Ramos (cell line): ENCODE results near the gene CCDC88B.
"Not testable (repeated sequence)": the region's sequence is repeated elsewhere in the genome, so short reads cannot be mapped to it uniquely, and the experiment has no call there.

ENCODE experiments used
- in situ Hi-C: fragments of 300-500 bp; cut with MboI; formaldehyde crosslinking; loops from one replicate; pipeline ENCODE4 v1.14.3; 2022; ENCODE audit warnings: low sequenced_read_pairs; ENCODE audit not compliant: unreplicated experiment

Gene CCDC88B

DNA sequence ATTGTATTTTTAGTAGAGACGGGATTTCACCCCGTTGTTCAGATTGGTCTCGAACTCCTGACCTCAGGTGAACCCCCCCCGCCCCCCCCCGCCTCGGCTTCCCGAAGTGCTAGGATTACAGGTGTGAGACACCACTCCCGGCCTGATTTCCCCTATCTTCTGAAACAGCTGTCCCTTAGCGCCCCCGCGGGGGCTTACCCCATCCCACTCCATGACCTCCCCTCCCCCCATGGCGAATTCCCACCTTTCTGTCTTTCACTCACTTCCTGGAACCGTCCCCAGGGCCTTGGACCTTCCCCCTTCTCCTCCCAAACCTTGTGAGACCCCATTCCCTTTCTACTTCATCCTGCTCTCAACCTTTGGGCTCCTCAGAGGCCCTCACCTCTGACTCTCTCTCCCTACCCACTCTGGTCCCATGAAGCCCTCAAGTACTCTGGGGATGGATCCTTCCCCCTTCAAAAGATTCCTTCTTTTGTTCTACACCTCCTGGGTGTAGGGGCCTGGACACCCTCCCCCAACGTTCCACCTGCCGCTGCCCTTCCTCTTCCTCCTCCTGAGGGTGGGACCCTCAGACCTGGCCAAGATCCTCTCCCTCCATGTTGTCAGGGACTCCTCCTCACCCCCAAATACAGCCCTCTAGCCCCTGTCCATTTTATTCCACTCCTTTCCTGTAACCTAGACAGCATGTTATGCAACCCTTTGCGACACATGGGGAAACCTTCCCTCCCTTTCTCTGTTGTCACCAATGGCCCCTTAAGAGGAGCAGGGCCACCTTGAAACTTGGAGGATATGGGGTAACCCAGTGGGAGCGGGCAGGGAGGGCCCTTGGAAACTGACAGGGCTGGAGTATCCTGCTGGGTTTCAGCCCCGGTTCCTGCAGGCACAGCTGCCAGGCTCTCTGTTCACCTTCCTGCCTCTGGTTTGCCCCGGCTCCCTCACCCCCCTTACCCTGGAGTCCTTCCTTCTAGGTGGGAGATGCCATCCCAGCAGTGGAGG is 20.9 kb upstream of the CCDC88B start:
- in situ Hi-C loops, result no loop called here

DNA sequence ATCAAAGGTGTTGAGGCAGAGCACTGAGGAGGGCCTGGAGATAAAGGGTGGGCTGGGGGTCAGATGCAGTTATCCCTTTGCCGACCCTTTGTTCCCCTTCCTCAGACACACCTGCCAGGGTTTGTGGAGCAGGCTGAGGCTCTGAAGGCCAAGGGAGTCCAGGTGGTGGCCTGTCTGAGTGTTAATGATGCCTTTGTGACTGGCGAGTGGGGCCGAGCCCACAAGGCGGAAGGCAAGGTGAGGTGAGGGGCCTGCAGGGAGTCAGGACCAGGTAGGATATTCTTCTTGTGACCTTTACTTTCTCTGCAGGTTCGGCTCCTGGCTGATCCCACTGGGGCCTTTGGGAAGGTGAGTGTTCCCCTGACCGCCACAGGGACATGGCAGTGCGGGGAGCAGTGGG is 19.4 kb upstream of the CCDC88B start:
- in situ Hi-C loops, result no loop called here

DNA sequence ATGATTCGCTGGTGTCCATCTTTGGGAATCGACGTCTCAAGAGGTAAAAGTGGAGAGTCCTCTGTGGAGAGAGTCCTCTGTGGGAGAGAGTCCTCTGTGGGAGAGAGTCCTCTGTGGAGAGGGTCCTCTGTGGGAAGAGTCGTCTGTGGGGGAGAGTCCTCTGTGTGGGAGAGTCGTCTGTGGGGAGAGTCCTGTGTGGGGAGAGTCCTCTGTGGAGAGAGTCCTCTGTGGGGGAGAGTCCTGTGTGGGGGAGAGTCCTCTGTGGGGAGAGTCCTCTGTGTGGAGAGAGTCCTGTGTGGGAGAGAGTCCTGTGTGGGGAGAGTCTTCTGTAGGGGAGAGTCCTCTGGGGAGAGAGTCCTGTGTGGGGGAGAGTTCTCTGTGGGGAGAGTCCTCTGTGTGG is 19.0 kb upstream of the CCDC88B start:
- in situ Hi-C loops, result no loop called here

DNA sequence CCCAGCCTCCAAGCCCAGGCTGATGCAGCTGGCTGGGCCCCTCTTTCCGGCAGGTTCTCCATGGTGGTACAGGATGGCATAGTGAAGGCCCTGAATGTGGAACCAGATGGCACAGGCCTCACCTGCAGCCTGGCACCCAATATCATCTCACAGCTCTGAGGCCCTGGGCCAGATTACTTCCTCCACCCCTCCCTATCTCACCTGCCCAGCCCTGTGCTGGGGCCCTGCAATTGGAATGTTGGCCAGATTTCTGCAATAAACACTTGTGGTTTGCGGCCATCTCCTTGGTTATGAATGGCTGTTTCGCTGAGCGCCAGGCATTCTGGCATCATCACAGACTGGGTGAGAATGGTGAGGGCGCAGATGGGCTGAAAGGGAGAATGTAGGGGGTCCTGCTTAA is 18.5 kb upstream of the CCDC88B start:
- in situ Hi-C loops, result no loop called here

DNA sequence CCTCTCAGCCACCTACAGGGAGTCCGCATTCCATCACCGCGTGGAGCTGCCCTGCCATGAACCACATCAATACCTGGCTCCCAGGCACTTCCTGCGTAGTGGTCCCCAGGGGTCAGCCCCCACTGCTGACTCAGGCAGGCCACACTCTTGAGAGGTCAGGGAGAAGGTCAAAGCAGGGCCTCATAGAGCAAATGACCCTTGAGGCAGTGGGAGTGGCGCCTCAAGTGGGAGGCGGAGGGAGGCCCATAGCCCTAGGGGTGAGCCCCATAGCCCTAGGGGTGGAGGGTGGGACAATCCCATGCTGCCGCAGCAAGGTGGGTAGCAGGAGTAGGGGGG is 17.1 kb upstream of the CCDC88B start:
- in situ Hi-C loops, result no loop called here

DNA sequence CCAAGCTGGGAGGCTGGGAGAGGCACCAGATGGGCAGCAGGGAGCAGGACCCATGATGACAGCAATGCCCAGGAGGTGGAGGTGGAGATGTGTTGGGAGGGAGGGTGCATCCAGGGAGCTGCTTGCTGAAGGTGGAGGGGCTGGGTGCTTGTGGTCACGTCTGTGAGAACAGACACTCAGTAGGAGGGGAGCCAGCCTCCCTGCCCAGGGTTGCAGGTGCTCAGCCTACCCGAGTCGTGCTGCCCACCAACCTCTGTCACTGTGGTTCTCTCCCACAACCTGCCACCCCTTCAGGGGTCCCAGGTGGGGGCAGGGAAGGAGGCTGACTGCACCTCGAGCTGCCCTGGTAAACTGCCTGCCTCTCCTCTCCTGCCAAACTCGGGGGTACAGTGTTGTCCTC is 16.6 kb upstream of the CCDC88B start:
- in situ Hi-C loops, result no loop called here

DNA sequence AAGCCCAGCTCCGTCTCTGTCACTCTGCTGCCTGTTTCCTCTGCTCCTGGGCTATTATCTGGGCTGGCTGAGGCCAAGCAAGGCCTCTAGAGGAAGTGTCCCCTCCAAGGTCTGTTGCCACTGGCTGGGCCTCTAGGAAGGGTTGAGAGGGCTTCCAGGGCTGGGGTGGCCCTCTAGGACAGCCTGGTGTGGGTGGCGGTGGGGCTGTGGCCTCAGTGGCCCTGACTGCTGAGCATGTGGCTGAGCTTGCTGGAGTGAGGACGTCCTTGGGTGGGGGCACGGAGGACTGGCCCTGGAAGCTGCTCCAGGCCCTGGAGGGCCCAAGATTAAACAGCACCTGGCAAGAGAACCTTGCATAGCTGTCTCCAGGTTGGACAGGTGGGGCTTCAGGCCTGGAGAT is 16.0 kb upstream of the CCDC88B start:
- in situ Hi-C loops, result not testable (repeated sequence)

DNA sequence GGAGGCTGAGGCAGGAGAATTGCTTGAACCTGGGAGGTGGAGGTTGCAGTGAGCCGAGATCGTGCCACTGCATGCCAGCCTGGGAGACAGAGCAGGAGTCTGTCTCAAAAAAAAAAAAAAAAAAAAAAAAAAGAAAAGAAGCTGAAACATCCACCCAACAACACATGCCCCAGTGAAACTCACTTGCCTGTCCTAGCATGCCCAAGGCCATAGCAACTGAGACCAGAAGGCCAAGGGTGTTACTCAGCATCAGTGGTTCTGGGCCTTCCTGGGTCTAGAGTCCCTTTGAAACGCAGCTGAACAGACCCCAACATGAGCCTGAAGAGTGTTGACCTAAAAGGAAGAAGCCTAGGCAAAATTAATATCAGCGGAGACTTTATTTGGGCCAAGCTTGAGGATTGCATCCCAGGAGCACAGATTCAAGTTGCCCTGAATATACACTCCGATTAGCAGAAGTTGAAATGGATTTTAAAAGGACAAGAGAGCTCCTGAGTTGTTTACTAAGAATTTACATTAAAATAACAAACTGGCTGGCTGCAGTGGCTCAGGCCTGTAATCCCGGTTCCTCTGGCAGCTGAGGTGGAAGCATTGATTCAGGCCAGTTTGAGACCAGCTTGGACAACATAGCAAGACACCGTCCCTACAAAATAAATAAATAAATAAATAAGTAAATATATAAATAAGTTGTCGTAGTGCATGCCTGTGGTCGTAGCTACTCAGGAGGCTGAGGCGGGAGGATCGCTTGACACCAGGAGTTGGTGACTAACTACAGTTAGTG is 15.1 kb upstream of the CCDC88B start:
- in situ Hi-C loops, result no loop called here

DNA sequence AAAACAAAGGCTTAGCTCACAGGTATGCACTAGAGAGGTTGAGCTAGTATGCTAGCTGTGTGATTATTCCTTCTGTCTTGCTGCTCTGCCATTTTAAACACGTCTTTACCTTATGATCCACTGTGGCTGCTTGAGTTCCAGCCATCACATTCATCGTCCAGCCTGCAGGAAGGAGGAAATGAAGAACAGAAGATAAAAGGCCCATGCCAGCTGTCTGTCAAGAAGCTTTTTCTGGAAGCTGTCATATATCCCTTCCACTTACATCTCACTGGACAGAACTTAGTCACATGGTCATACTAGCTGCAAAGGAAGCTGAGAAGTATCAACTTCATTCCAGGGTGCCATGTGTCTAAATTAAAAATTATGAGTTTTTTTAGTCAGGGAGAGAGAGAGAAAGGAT is 12.6 kb upstream of the CCDC88B start:
- in situ Hi-C loops, result no loop called here

DNA sequence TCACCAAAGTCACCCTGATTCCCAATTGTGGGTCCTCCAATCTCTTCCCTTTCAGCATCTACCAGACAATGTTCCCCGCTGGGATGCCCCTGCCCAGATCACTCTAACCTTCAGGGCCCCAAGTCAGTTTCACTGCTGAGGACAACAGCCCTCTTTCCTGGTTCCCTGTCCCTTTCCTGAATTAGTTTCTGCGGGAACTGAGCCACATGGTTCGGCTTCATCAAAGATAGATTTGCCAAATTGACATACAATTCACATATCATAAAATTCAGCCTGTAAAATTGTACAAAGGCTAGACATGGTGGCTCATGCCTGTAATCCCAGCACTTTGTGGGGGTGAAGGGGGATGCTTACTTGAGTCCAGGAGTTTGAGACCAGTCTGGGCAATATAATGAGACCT is 12.0 kb upstream of the CCDC88B start:
- in situ Hi-C loops, result no loop called here

DNA sequence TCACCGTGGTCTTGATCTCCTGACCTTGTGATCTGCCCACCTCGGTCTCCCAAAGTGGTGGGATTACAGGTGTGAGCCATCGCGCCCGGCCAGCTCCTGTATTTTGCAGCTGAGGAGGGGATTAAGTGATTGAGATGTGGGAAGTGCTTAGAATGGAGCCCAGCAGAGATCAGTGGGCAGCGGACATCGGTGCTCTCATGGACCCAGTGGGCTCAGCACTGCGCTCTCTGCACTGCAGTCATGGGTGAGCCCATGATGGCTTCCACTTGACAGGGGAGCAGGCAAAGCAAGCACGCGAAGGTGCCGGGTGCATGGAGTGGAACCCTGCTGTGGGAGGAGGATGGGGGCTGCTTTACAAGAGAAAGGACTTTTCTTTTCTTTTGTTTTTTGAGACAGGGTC is 9.1 kb upstream of the CCDC88B start:
- in situ Hi-C loops, result no loop called here

DNA sequence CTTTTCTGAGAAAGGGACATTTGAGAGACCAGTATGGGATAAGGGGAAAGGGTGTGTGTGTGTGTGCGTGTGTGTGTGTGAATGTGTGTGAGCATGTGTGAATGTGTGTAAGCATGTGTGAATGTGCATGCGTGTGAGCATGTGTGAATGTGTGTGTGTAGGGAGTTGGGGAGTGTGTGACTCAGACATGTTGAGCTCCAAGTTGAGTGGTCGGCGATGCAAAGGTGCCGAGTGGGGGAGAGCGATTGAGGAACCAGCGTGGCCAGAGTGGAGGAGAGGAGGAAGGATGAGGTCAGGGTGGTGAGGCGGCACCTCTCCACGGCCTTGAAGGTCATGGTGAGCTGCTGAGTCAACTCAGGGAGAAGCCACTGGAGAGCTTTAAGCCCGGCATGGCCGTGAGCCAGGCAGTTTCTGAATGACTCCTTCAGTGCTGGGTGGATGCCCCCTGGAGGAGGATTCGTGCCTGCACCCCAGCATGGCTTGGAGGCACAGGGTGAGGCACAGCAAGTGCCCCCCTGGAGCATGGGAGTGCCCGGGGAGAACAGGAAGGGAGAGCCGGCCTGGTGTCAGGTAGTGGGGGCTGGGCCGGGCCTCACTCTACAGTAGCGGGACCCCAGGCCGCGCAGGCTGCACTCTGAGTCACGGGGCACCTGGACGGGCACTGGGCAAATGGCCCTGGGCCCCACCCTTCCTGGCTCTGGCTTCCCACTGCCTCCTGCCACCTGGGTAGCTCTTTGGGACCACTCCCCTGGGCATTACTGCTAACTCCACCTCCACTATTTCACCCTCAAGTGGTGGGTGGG is 8.2 kb upstream of the CCDC88B start:
- in situ Hi-C loops, result no loop called here

DNA sequence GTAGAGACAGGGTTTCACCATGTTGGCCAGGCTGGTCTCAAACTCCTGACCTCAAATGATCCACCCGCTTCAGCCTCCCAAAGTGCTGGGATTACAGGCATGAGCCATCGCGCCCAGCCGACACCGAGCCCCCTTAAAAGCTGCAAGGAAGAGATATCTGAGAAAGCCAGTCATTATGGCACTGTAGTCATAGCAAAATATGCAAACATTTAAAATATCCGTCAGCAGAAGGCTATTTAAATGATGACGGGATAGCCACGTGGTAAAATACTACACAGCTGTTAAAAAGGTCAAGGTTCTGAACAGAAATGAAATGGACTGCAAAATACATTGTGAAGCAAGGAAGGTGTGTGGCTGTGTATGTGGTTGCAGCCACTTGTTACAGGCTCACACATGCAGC is 6.4 kb upstream of the CCDC88B start:
- in situ Hi-C loops, result no loop called here

DNA sequence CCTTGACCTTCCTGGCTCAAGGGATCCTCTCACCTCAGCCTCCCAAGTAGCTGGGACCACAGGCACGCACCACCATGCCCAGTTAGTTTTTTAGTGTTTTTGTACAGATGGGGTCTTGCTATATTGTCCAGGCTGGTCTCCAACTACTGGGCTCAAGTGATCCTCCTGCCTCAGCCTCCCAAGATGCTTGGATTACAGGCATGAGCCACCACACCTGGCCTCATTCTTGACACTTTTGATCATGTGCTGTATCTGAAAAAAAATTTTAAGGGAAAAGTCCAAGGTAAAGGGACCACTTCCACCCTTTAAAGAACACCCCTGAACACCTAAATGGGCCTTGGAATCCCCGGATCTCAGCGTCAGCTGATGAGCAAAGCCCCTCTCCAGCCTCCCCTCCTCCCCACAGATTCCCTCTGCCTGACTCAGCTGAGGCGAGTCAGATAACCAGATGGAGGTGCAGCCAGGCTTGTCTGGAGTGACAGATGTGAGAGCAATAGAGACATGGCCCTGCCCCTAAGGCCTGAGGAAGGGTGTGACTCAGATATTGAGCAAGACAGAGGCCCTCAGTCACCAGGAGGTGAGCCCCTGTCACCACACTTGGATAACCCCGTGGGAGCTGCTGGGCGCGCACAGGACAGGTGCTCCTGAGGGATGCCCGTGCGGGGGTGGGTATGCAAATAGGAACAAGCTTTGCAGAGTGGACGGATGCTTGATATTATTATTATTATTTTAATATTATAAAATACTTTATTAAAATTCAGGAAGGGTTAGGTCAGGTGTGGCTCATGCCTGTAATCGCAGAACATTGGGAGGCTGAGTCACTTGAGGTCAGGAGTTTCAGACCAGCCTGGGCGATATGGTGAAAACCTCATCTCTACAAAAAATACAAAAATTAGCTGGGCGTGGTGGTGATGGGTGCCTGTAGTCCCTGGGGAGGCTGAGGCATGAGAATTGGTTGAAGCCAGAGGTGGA is 5.0 kb upstream of the CCDC88B start:
- in situ Hi-C loops, result no loop called here

DNA sequence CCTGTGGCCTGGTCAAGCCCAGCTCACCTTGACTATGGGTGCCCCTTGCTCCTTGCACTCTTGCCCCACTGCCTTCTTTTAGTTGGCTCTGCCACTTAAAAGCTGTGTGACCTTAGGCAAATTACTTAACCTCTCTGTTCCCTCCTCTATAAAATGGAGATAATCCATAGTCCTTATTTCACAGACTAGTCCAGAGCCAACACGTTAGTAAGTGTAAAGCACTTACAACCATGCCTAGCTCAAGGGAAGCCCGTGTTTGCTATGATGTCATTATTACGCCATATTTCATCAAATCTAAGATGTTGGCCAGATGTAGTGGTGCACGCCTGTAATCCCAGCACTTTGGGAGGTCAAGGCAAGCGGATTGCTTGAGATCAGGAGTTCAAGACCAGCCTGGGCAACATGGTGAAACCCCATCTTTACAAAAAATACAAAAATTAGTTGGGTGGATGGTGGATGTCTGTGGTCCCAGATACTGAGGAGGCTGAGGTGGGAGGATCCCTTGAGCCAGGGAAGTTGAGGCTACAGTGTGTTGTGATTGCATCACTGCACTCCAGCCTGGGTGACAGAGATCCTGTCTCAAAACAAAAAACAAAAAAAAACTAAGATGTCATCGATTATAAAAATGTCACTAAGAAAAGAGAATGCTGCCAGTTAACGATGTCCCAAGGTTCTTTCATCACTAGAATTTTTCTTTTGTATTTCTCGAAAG is 2.3 kb upstream of the CCDC88B start:
- in situ Hi-C loops, result no loop called here

DNA sequence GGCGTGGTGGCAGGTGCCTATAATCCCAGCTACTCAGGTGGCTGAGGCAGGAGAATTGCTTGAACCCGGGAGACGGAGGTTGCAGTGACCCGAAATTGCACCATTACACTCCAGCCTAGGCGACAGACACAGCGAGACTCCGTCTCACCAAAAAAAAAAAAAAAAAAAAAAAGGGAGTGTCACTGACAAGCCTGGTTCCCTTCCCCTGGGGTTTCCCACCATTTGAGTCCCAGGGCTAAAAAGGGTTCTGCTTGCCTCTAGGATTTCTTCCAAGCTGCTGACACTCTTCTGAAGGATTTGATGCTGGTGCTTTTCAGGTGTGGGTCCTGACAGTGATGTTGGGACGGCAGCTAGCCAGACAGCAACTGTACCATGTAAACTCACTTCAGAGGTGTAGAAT is 1.3 kb upstream of the CCDC88B start:
- in situ Hi-C loops, result no loop called here

DNA sequence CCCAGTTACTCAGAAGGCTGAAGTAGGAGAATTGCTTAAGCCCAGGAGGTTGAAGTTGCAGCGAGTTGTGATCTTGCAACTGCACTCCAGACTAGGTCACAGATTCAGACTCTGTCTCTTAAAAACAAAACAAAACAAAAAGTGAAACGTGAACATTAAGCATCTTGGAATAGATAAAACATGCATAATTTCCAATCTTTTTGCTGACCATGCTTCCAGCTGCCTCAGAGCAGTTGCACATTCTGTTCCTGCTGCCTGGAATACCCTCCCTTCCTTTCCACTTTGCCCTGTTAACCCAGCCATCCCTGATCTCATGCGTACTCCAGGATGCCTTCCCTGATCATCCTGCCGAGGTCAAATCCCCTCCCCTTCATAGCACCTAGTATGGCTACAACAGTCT is 718 bp upstream of the CCDC88B start:
- in situ Hi-C loops, result no loop called here

DNA sequence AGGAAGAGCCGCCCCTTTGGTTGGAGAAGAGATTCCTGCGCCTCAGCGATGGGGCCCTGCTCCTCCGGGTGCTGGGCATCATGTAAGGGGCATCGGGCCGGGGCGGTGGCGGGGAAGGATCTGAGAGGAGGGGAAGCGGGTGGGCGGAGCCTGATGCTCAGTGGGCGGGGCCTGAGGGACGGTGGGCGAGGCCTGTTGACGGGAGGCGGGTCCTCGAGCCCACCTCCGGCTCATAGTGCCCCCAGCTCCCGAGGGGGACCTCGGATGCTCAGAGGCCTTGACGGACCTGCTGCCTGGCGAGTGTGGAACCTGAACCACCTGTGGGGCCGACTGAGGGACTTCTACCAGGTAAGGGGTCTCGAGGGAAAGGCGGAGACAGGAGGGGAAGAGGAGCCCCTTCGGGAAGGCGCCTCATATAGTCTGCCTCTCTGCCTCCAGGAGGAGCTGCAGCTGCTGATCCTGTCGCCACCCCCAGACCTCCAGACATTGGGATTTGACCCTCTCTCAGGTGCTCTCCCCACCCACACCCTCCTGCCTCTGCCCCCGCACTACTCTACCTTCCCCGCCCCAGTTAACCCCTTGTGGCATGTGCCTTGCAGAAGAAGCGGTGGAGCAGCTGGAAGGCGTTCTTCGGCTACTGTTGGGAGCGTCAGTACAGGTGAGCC is 799 bp downstream of the CCDC88B start:
- in situ Hi-C loops, result no loop called here

DNA sequence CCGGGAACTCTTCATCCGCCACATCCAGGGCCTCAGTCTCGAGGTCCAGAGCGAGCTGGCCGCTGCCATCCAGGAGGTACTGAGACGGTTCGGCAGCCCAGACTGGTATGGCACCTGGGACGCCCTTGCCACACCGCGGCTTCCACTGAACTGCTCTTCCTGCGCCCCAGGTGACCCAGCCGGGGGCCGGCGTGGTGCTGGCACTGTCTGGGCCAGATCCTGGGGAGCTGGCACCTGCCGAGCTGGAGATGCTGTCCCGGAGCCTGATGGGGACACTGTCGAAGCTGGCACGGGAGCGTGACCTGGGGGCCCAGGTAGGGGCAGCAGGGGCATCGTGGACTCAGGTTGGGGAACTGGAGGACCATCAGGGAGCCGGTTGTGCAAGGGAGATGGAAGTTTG is 1.4 kb downstream of the CCDC88B start:
- in situ Hi-C loops, result no loop called here
